SK-N-SH (cell line): ENCODE results near the gene ACADS.

ENCODE experiments used
- CTCF ChIP-seq: fragments of 200-600 bp; sonication (generic); IDR thresholded peaks from 2 replicates; pipeline ENCODE4 v1.6.1; 2017; ENCODE audit warnings: antibody characterized with exemption, mild to moderate bottlenecking, moderate library complexity
- ELF1 ChIP-seq: IDR thresholded peaks from 2 replicates; pipeline ENCODE4 v1.4.0; 2012
- FOXM1 ChIP-seq: IDR thresholded peaks from 2 replicates; pipeline ENCODE4 v1.4.0; 2012; ENCODE audit warnings: low read depth, mild to moderate bottlenecking
- GABPA ChIP-seq: IDR thresholded peaks from 2 replicates; pipeline ENCODE4 v1.4.0; 2012; ENCODE audit warnings: low read depth, mild to moderate bottlenecking
- MAX ChIP-seq: IDR thresholded peaks from 2 replicates; pipeline ENCODE4 v1.4.0; 2012; ENCODE audit warnings: low read depth
- NFIC ChIP-seq: IDR thresholded peaks from 2 replicates; pipeline ENCODE4 v1.4.0; 2012; ENCODE audit warnings: borderline replicate concordance
- RAD21 ChIP-seq: IDR thresholded peaks from 2 replicates; pipeline ENCODE4 v1.6.1; 2012; ENCODE audit warnings: mild to moderate bottlenecking, low read length
- RCOR1 ChIP-seq: fragments of 150-350 bp; IDR thresholded peaks from 2 replicates; pipeline ENCODE4 v1.6.1; 2017; ENCODE audit warnings: antibody characterized with exemption, low read length
- REST ChIP-seq: IDR thresholded peaks from 2 replicates; pipeline ENCODE4 v1.6.1; 2012; ENCODE audit warnings: mild to moderate bottlenecking, low read depth, low read length, moderate library complexity
- SMC3 ChIP-seq: IDR thresholded peaks from 2 replicates; pipeline ENCODE4 v1.6.1; 2012; ENCODE audit warnings: low read depth, low read length, improper control_type of control experiment
- TAF1 ChIP-seq: IDR thresholded peaks from 2 replicates; pipeline ENCODE4 v1.6.1; 2012; ENCODE audit warnings: low read depth, mild to moderate bottlenecking, low read length, moderate library complexity, borderline replicate concordance
- TCF12 ChIP-seq: IDR thresholded peaks from 2 replicates; pipeline ENCODE4 v1.4.0; 2012
- USF1 ChIP-seq: IDR thresholded peaks from 2 replicates; pipeline ENCODE4 v1.4.0; 2012; ENCODE audit warnings: low read depth, borderline replicate concordance

- no peak for TF ChIP-seq SMC3
- no peak for TF ChIP-seq GABPA
- TF ChIP-seq REST: no peak
- no peak for TF ChIP-seq CTCF
- no peak for TF ChIP-seq NFIC
- no peak for TF ChIP-seq ELF1
- TF ChIP-seq FOXM1: no peak
- TF ChIP-seq TCF12: no peak
- no peak for TF ChIP-seq RCOR1
- no peak for TF ChIP-seq RAD21
- TF ChIP-seq TAF1: no peak
- no peak for TF ChIP-seq USF1
- no peak for TF ChIP-seq MAX
Observed at GRCh38 chr12:120760349-120761254, 35.0 kb downstream of the ACADS start.
